RWPE1 (cell line): Measurements from ENCODE around the gene VAT1L.
A peak's percentile ranks its signal among the peaks of the same experiment; 100 is the strongest.

ENCODE experiments used
- CTCF ChIA-PET: fragments of 350-600 bp; sonication (Branson Sonifier 250); formaldehyde crosslinking; extraction: SDS; loops from one replicate; lab custom pipeline; 2021; lab: Yijun Ruan, JAX
- POLR2A ChIA-PET: fragments of 400-600 bp; formaldehyde crosslinking; extraction: SDS; loops from one replicate; lab custom pipeline; 2020; ENCODE audit warnings: antibody characterized with exemption; ENCODE audit not compliant: low non-redundant PET; lab: Yijun Ruan, JAX
- DNase-seq: peaks from one replicate; pipeline ENCODE4 v3.0.0; 2012; ENCODE audit warnings: low spot score
- H3K27ac ChIP-seq: fragments of 450-650 bp; 2 replicates; pipeline ENCODE4 v1.5.1; 2017
- CTCF ChIP-seq: fragments of 450-650 bp; conservative IDR thresholded peaks from 2 replicates; pipeline ENCODE4 v1.5.1; 2017; ENCODE audit warnings: low read depth, mild to moderate bottlenecking

Gene VAT1L

GRCh38 chr16:77876776-77877175 lies 88.4 kb downstream of the VAT1L start:
- no peak overlapping the region for H3K27ac ChIP-seq
- TF ChIP-seq CTCF, result no peak
- ChIA-PET CTCF (no interaction called here), POLR2A (no interaction called here)
- no peak for DNase-seq

- POLR2A ChIA-PET, result no interaction called here
- DNase-seq, result peak; percentile 80
- CTCF ChIA-PET, result interaction anchor here (0.7 kb wide), 1 partner anchor 9 kb away, joined by 3 read pairs; no protein-coding TSS in a partner anchor
- H3K27ac ChIP-seq, result no peak overlapping the region
- TF ChIP-seq CTCF, result no peak
Measured at GRCh38 chr16:77877712-77878347, 89.5 kb downstream of the VAT1L start.

GRCh38 chr16:77881355-77882030 lies 93.1 kb downstream of the VAT1L start:
- POLR2A ChIA-PET, result no interaction called here
- DNase-seq, result no peak
- CTCF ChIA-PET, result no interaction called here
- no peak for TF ChIP-seq CTCF
- H3K27ac ChIP-seq, result no peak overlapping the region

- CTCF ChIA-PET, result no interaction called here
- no peak for TF ChIP-seq CTCF
- H3K27ac ChIP-seq, result no peak overlapping the region
- POLR2A ChIA-PET, result no interaction called here
- no peak for DNase-seq
Measured at GRCh38 chr16:77882358-77882757, 94.0 kb downstream of the VAT1L start.

- CTCF ChIA-PET, result no interaction called here
- no peak for TF ChIP-seq CTCF
- POLR2A ChIA-PET, result no interaction called here
- no peak overlapping the region for H3K27ac ChIP-seq
- no peak for DNase-seq
Measured at GRCh38 chr16:77885571-77886295, 97.4 kb downstream of the VAT1L start.

- CTCF ChIA-PET, result no interaction called here
- POLR2A ChIA-PET, result no interaction called here
- TF ChIP-seq CTCF, result no peak
- DNase-seq, result no peak
- H3K27ac ChIP-seq, result no peak overlapping the region
Measured at GRCh38 chr16:77888871-77889270, 100.5 kb downstream of the VAT1L start.
